ENCODE results near the gene NSUN6.
A peak's percentile ranks its signal among the peaks of the same experiment; 100 is the strongest.
"Not testable (repeated sequence)": the region's sequence is repeated elsewhere in the genome, so short reads cannot be mapped to it uniquely, and the experiment has no call there.

The NSUN6 gene

GRCh38 chr10:18659125-18659818 lies 7.9 kb upstream of the NSUN6 start, which contains the start of gene ARL5B:
TSS of gene ARL5B (plus strand) at chr10:18659431. CDS start at chr10:18659638, 207 bp downstream.
- peak; percentile 95 to 96 for ATAC-seq

GRCh38 chr10:18658271-18659124 lies 7.1 kb upstream of the NSUN6 start:
- ATAC-seq, result no peak

- ATAC-seq, result no peak
Measured at GRCh38 chr10:18656724-18657123, 5.3 kb upstream of the NSUN6 start.

GRCh38 chr10:18653112-18653511 lies 1.7 kb upstream of the NSUN6 start:
- ATAC-seq, result no peak

- no peak for ATAC-seq
Measured at GRCh38 chr10:18650404-18650997, 886 bp downstream of the NSUN6 start.

- peak in 1 of 2 donors; percentile 14 for ATAC-seq
Measured at GRCh38 chr10:18649364-18649959, 1.9 kb downstream of the NSUN6 start.

- no peak for ATAC-seq
Measured at GRCh38 chr10:18647945-18648344, 3.4 kb downstream of the NSUN6 start.

GRCh38 chr10:18647151-18647550 lies 4.2 kb downstream of the NSUN6 start:
- ATAC-seq, result peak; percentile 55 to 67

GRCh38 chr10:18639719-18640118 lies 11.7 kb downstream of the NSUN6 start:
- not testable (repeated sequence) for ATAC-seq

- ATAC-seq, result not testable (repeated sequence)
Measured at GRCh38 chr10:18637400-18637799, 14.0 kb downstream of the NSUN6 start.

GRCh38 chr10:18635995-18636394 lies 15.4 kb downstream of the NSUN6 start:
- ATAC-seq, result no peak

GRCh38 chr10:18632500-18632899 lies 18.9 kb downstream of the NSUN6 start:
- not testable (repeated sequence) for ATAC-seq

- not testable (repeated sequence) for ATAC-seq
Measured at GRCh38 chr10:18627452-18628018, 23.9 kb downstream of the NSUN6 start.

GRCh38 chr10:18625886-18626285 lies 25.5 kb downstream of the NSUN6 start:
- ATAC-seq, result no peak

- ATAC-seq, result not testable (repeated sequence)
Measured at GRCh38 chr10:18623671-18624070, 27.7 kb downstream of the NSUN6 start.

GRCh38 chr10:18620856-18621255 lies 30.5 kb downstream of the NSUN6 start:
- no peak for ATAC-seq

- ATAC-seq, result no peak
Measured at GRCh38 chr10:18619016-18619415, 32.4 kb downstream of the NSUN6 start.

GRCh38 chr10:18616337-18616736 lies 35.0 kb downstream of the NSUN6 start:
- ATAC-seq, result no peak

GRCh38 chr10:18615618-18616017 lies 35.8 kb downstream of the NSUN6 start:
- ATAC-seq, result no peak

GRCh38 chr10:18611168-18611567 lies 40.2 kb downstream of the NSUN6 start:
- no peak for ATAC-seq

- ATAC-seq, result no peak
Measured at GRCh38 chr10:18610517-18610916, 40.9 kb downstream of the NSUN6 start.

- no peak for ATAC-seq
Measured at GRCh38 chr10:18608596-18608995, 42.8 kb downstream of the NSUN6 start.
